ENCODE data around the gene FMO5. TPM values are rescaled to one million over a fixed set of nuclear protein-coding genes. Genes with fewer than 3 reads are reported as not detected.

The FMO5 gene
- total RNA-seq, 1 donor from 2014 or later, result 2.5 TPM

DNA sequence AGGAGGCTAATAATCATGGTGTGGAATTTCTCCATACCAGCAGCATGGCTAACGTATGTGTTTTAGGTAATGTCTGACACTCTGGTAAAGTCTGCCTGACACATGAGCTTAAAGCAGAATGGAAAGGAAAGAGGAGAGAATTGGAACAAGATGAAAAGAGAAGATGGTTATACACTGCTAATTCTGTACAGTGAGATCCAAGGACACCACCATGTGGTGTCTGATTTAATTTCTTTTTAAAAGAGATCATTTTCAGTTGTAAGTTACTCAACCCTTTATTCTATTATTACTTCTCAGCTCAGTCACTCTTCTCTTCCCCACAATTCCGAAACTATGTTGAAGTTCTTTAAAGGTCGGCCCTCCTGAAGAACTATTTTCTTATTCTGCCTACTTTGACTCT lies 68.5 kb downstream of the FMO5 start:
- no peak for DNase-seq (ENCODE audit: low spot score)

DNA sequence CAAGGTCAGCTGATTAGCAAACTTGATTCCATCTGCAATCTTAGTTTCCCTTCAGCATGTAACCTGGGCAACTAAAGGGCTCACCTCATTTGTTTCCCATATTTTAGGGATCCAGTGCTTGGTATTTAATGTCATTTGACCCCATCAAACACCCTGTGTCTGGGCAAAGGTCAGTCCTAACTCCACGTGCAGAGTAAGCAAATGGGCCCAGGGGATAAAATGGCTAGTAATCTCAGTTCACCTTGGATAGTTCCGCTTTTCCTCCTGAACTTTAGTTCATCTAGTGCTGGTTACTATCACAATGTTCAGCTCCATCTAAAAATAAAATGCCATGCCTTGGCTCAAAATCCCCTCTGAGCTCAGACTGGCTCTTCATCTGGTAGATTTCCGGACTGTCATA lies 72.4 kb downstream of the FMO5 start:
- no peak for DNase-seq (ENCODE audit: low spot score)

DNA sequence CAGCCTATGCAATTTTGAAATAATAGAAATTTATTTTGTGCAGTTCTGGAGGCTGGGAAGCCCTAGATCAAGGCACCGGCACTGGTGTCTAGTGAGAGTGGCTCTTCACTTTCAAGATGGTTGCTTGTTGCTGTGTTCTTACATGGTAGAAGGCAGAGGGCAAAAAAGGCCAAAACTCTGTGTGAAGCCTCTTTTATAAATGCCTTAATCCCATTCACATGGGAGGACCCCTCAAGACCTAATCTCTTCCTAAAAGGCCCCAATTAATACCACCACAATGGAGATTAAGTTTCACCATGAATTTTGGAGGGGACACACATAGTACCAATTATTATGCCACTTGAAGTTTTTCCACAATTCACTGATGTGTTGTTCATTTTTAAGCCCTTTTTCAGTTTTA lies 73.9 kb downstream of the FMO5 start:
- no peak for DNase-seq (ENCODE audit: low spot score)

DNA sequence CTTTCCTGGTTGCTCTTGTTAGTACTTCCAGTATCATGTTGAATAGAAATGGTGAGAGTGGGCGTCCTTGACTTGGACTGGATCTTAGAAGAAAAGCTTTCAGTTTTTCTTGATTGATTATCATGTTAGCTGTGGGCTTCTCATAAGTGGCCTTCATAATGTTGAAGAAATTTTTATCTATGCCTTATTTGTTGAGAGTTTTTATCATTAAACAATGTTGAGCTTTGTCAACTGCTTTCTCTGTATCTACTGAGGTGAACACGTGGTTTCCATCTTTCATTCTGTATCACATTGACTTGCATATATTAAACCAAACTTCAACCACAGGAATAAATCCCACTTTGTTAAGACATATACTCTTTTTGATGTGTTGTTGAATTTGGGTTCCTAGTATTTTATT lies 82.3 kb downstream of the FMO5 start:
- no peak for DNase-seq (ENCODE audit: low spot score)

Other genes starting within 250 kb of the FMO5 start
- gene PRKAB2, start 52.9 kb downstream of the FMO5 start, total RNA-seq, result 6.4 TPM
- 30.0 TPM for gene CHD1L, start 17.3 kb upstream of the FMO5 start, total RNA-seq